HK-2 (cell line): ENCODE results near the gene SCAI.
"Not testable (repeated sequence)": the region's sequence is repeated elsewhere in the genome, so short reads cannot be mapped to it uniquely, and the experiment has no call there.

Experiments used
- DNase-seq: peaks from one replicate; pipeline ENCODE4 v3.0.0-alpha.2; 2018; ENCODE audit not compliant: unreplicated experiment

The SCAI gene

GRCh38 chr9:125150349-125151245 is 7.3 kb upstream of the SCAI start:
- no peak for DNase-seq

DNA sequence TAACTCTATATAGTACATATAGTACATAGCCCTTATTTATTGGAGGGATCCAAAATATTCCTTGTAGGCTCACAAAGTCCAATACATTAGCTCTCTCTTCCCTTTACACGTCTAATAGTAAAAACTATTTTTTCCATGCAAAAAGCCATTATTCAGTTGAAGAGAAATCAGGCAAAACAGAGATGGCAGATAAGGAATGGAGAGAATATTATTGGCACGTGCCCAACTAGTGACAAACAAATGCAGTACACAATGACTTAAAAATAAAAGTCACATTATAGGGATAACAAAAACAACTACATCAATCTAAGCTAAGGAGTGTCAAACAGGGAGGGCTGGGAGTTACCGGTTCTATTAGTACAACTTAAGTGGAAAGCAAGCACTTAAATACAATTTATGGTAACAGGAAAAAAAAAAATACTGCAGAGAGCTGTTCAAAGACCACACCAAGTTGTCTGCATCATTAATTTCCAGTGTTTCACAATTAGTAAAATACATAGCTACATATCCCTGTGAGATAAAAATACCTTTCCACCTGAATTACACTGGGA is 4.1 kb upstream of the SCAI start:
- no peak for DNase-seq

- no peak for DNase-seq
Observed at GRCh38 chr9:125146247-125146646, 2.9 kb upstream of the SCAI start.

- no peak for DNase-seq
Observed at GRCh38 chr9:125145425-125145824, 2.1 kb upstream of the SCAI start.

GRCh38 chr9:125142560-125143376 is 560 bp downstream of the SCAI start:
- no peak for DNase-seq

- DNase-seq: no peak
Observed at GRCh38 chr9:125141751-125142150, 1.6 kb downstream of the SCAI start.

- DNase-seq: no peak
Observed at GRCh38 chr9:125141251-125141650, 2.1 kb downstream of the SCAI start.

DNA sequence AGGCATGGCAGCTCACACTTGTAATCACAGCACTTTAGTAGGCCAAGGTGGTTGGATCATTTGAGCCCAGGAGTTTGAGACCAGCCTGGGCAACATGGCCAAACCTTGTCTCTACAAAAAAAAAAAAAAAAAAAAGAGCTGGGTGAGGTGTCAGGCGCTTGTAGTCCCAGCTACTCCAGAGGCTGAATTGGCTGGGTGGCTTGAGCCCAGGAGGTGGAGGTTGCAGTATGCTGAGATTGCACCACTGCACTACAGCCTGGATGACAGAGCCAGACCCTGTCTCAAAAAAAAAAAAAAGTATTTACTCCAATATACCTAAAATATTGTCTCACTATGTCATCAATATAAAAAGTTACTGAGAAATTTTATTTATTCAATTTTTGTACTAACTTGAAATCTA is 2.8 kb downstream of the SCAI start:
- DNase-seq: no peak

DNA sequence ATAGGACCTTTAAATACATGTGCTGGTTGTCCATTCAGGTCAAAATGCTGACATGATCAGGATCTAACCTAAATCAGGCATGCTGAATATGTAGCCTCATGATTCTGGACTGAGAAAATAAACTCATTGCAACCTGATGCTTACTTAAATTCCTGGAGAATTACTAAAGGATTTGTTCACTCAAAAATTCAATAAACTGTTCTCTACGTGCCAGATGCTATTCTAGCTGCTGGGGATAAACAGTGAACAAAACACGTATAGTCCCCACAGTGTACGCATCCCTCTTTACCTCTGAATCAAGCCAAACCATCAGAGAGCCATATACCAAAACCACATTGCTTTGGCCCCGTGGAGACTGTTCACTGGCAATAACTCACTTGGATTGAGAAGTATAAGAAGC is 6.1 kb downstream of the SCAI start:
- DNase-seq: no peak

- no peak for DNase-seq
Observed at GRCh38 chr9:125134976-125135375, 8.4 kb downstream of the SCAI start.

DNA sequence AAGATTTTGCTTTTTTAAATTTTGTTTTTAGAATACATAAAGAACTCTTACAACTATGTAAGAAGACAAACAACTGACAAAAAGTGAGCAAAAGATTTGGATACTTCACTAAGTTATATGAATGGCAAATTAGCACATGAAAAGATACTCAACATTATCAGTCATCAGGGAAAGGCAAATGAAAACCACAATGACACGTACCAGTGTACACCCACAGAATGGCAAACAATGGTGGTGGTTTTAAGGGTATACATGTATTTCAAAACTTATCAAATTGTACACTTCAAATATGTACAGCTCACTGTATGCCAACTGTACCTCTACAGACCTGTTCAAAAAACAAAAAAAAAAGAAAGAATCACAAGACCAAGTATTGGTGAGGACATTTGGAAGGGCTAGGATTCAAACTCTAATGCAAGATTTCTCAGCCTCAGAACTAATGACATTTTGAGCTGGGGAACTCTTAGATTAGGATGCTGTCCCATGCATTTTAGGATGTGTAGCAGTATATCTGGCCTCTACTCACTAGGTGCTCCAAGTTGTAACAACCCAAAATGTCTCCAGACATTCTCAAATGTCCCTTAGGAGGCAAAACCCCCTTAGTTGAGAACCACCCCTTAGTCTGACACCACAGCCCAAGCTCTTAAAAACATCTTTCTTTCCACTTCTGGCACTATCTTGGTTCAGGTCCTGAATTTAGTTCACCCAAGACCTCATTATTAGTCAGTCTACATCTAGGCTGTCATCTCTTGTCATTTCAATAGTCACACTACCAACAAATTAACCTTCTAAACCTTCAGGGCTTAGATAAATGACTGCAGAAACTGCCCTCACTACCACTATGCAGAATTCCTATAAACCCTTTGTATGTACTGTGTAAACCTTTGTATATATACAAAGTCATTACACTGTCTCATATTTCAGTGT is 9.7 kb downstream of the SCAI start:
- DNase-seq: no peak

GRCh38 chr9:125131778-125132177 is 11.6 kb downstream of the SCAI start:
- DNase-seq: no peak

DNA sequence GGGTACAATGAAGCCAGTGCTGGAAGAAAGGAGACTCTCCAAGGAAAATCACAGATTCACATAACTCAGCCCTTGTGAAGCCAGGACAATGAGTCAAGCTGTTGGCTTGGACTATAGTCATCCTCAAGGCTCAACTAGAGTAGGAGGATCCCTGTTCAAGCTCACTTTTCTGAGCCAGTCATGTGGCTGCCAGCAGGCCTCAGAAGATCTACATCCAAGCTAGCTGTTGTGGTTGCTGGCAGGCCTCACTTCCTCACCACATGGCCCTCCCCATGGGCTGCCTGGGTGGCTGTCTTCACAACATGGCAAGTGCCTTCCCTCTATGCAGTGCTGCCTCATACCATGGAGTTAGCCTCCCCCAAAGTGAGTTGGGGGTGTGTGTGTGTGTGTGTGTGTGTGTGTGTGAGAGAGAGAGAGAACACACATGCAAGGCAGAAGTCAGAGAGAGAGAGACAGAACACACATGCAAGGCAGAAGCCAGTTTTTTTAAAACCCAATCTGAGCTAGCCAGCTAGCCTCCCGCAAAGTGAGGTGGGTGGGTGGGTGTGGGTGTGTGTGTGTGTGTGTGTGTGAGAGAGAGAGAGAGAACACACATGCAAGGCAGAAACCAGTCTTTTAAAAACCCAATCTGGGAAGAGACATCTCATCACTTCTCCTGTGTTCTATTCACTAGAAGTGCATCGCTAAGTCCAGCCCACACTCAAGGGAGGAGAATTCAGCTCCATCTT is 17.1 kb downstream of the SCAI start:
- DNase-seq: peak; percentile 77

- DNase-seq: no peak
Observed at GRCh38 chr9:125125523-125125922, 17.8 kb downstream of the SCAI start.

DNA sequence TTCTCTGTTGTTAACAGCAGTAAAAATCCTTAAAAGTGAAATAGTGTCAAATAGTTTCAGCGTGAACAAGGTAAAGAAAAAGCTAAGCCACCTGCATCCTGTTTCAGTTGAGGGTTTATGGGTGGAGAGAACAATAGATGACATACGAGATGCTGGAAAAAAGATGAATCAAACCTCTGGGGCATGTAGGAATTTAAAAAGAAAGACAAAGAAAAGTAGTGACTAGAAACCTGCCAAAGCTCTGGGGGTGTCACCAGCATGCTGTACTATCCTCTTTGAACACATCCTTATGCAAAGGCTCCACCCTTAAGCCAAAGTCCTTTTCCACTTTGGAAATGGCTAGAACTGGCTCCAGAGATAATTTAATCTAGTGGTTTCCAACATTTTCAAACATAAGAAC is 22.2 kb downstream of the SCAI start:
- no peak for DNase-seq

- DNase-seq: no peak
Observed at GRCh38 chr9:125119643-125120286, 23.6 kb downstream of the SCAI start.

DNA sequence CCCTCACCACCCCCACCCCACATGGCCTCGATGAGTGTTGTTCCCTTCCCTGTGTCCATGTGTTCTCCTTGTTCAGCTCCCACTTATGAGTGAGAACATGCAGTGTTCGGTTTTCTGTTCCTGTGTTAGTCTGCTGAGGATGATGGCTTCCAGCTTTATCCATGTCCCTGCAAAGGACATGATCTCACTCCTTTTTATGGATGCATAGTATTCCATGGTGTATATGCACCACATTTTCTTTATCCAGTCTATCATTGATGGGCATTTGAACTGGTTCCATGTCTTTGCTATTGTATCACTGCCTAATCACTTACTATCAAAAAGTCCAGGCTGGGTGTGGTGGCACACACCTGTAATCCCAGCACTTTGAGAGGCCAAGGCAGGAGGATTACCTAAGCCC is 24.6 kb downstream of the SCAI start:
- not testable (repeated sequence) for DNase-seq

GRCh38 chr9:125114503-125114902 is 28.8 kb downstream of the SCAI start:
- not testable (repeated sequence) for DNase-seq

DNA sequence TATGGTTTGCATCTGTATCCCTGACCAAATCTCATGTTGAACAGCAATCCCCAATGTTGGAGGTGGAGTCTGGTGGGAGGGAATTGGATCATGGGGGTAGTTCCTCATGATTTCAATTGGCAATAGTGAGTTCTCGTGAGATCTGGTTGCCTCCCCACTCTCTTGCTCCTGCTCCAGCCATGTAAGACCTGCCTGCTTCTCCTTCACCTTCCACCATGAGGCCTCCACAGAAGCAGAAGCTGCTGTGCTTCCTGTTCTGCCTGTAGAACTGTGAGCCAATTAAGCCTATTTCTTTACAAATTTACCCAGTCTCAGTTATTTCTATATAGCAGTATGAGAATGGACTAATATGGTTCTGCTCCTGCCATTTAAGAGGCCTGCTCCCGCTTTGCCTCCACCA is 32.9 kb downstream of the SCAI start:
- no peak for DNase-seq

- not testable (repeated sequence) for DNase-seq
Observed at GRCh38 chr9:125108541-125108940, 34.8 kb downstream of the SCAI start.
